Raji (cell line): Measurements from ENCODE around the gene NRXN3.

ENCODE experiments used
- POLR2A ChIP-seq: IDR thresholded peaks from 2 replicates; pipeline ENCODE4 v1.6.1; 2011; ENCODE audit warnings: low read depth, low read length, control low read depth; ENCODE audit not compliant: insufficient read depth

Gene NRXN3

DNA sequence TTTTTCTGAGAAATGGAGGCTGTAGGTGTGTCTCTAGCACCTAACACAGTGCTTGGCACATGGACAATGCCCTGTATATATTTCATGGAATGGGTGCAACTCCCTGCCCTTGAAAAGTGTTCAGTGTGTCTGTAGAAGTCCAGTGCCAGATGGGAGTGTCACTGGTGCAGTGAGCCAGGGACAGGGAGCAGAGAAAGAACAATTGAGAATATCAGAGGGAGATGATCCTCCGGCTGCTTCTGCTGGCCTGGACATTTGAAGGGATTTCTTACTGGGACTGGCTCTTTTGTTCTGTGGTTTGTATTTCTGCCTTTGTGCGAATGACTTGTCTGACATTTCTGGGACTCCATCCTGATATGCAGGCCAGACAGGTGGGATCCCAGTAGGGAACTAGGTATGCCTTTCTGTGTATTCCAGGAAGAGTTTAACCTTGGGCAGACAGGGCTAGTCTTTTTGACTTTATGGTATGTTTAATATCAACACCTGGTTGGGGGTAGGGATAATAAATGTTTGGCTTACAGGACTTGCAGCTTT lies 328.0 kb downstream of the NRXN3 start:
- no peak for TF ChIP-seq POLR2A

- no peak for TF ChIP-seq POLR2A
Measured at GRCh38 chr14:78501909-78502308, 331.7 kb downstream of the NRXN3 start.

GRCh38 chr14:78508023-78508422 lies 337.9 kb downstream of the NRXN3 start:
- TF ChIP-seq POLR2A: no peak

DNA sequence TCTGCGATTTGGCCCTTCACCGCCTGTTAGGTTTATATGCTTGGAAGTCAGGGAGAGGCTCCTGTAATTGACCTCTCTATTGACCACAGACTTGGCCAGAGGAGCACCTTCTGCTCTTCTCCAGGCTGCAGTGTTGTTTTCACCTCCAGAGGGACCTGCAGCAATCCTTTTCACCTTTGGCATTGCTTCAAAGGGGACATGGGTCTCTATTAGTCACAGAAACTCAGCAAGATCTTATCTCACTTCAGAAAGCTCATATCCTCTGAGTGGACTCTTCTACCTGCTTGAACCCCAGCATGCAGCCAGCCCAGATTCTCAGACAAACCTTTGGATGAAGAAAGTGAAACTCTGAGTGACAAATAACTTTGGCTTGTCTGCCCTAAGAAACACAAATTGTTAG lies 339.3 kb downstream of the NRXN3 start:
- TF ChIP-seq POLR2A: no peak

DNA sequence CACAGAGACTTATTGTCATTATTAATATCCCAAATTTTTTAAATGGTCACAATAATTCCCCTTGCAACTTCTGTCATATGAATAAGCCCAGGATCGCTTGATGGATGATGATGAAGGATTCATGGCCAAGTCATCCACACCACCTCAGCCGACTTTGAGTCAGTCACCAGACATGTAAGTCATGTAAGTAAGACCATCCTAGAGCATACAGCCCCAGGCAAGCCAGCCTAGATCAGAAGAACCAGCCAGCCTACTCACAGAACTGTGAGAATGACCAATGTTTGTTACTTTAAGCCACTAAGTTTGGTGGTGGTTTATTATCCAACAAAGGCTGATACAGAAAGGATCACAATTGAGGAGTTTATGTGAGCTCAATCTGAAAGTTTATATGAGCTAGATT lies 341.8 kb downstream of the NRXN3 start:
- TF ChIP-seq POLR2A: no peak

DNA sequence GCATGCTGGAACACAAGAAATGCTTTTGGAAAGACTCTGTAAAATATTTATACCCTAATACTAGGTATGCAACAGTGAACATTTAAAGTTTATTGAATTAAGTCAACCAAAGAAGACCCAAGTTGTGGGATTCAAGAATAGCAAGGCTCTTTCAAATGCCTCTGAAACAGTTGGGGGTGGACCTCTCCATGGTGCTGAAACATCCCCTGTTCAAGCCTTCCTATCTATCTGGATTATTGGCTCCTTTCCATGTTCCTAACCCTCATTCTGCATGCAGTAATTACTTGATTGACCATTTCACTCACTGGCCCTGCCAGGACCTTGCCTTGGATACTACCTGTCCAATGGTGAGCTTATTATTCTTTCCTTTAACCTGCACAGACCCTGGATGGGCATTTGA lies 349.7 kb downstream of the NRXN3 start:
- TF ChIP-seq POLR2A: no peak

DNA sequence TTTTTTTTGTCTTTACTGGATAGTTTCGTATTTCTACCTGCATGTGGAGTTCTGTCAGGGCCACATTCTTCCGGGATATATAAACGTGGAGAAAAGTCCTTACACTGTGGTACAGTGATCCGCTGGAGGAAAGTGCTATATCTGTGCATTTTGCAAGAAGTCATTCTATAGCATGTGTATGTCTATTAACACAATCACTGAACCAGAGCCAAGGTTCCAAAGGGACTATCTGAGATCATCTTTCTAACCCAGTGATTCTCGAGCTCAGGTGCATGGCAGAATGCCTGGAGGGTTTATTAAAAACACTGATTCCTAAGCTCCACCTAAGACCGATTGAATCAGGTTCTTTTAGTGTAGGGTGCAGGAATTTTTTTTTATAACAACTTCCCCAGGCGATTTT lies 354.0 kb downstream of the NRXN3 start:
- TF ChIP-seq POLR2A: no peak

GRCh38 chr14:78524766-78525165 lies 354.6 kb downstream of the NRXN3 start:
- TF ChIP-seq POLR2A: no peak

GRCh38 chr14:78530078-78530477 lies 359.9 kb downstream of the NRXN3 start:
- TF ChIP-seq POLR2A: no peak

DNA sequence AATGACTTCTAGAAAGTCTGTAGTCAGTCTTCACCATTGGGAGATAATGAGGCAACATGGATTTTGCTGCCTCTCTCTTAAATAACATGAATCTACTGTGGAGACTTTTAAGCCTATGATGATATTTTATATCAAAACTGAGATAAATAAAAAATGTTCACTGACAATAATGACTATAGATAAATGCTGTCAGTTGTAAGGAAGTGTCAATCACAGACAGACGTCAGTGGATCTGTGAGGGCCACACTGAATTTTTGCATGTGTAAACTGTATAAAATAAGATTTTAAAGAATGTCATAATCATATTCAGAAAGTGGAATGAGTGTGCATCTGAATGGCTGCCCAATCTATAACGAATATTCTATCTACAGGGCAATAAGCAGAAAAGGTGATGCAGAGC lies 364.0 kb downstream of the NRXN3 start:
- no peak for TF ChIP-seq POLR2A

DNA sequence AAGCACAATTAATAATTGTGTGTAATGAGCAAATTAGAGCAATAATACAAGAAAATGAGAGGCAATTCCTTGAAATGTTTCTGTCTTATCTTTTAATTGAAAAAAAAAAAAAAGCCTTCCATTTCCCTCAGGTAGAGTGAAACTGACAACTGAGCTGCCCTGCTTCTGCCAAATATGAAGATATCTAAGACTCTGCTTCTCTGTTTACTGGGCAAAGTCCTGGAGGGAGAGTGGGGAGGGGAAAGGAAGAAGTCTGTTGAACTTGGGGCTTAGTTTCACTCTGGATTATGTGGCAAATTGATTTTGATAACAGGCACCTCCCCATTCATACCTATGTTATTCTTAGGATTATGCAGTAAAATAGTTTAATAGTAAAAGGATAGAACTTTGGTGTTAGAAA lies 364.9 kb downstream of the NRXN3 start:
- no peak for TF ChIP-seq POLR2A

GRCh38 chr14:78543433-78543832 lies 373.3 kb downstream of the NRXN3 start:
- no peak for TF ChIP-seq POLR2A

DNA sequence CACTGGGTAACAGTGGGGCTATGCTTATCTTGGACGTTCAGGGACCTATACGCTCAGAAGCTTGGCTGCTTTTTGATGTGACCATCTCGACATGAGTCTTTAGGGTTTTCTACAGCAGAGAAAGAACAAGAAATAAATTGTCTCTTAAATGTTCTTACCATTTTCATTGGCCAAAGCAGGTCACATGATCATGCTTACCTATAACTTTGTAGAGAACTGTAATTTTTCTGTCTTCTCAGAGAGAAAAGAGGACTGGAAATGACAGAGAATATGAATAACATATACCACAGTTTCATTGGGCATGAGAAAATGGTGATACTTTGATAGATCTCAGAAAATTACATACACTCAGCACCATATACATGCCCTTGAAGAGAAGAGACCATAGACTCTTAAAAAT lies 390.9 kb downstream of the NRXN3 start:
- no peak for TF ChIP-seq POLR2A

GRCh38 chr14:78566026-78566858 lies 396.1 kb downstream of the NRXN3 start:
- no peak for TF ChIP-seq POLR2A

GRCh38 chr14:78566859-78567172 lies 396.6 kb downstream of the NRXN3 start:
- TF ChIP-seq POLR2A: no peak

GRCh38 chr14:78567343-78567742 lies 397.2 kb downstream of the NRXN3 start:
- TF ChIP-seq POLR2A: no peak
